Fibroblast of skin of right biceps (primary cell): Measurements from ENCODE around the gene TCN1.
A peak's percentile ranks its signal among the peaks of the same experiment; 100 is the strongest.
"Not testable (repeated sequence)": the region's sequence is repeated elsewhere in the genome, so short reads cannot be mapped to it uniquely, and the experiment has no call there.

Experiments
- DNase-seq: peaks from one replicate; pipeline ENCODE4 v3.0.0-alpha.2; 2013

The TCN1 gene

DNA sequence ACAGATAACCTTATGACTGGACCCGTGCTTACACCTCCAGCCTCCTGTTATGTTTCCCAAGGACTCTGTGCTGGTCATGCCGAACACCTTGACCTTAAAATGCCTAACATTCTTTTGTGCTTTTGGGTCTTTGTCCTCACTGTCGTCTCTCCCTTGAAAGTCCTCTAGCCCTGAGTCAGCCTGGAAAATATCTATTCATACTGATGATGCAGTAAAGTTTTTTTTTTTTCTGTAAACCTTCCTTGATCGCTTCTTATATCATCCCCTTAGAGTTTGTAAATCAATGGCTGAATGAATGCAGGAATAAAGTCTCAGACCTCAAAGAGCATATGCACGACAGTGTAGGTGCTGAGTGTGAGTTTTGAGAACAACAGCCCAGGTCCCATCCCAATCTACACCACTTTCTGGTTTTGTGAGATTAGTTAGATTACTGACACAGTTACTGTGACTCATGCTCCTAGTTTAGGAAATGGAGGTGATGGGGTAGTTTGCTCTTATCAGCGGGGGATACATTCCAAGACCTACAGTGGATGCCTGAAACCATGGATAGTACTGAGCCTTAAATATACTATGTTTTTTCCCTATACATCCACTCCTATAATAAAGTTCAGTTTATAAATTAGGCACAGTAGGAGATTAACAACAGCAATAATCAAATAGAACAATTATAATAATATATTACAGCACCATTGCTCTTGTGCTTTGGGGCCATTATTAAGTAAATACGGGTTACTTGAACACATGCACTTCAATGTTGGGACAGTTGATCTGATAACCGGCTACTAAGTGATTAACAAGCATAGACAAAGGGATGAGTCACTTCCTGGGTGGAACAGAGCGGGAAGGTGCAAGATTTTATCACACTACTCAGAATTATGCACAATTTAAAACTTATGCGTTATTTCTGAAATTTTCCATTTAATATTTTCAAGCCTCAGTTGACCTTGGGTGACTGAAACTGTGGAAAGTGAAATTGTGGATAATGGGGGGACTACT, 8.6 kb downstream of the TCN1 start:
- DNase-seq: no peak

DNA sequence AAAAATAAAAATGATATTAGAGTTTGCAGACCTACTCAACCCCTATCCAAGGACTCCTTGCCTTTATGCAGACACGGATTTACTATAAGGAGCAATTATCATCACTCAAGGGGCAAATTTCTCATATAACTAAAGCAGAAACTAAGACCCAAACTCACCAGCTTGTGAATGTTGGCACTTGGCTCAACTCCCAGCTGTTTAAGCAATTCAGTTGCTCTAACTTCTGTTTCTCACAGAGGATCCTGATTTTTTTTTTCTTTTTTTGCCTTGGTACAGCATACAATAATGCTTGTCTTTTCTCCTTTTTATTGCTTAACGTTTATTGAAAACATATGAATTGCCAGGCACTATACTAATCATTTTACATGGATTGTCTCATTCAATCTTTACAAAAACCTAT, 11.4 kb downstream of the TCN1 start:
- DNase-seq: no peak

DNA sequence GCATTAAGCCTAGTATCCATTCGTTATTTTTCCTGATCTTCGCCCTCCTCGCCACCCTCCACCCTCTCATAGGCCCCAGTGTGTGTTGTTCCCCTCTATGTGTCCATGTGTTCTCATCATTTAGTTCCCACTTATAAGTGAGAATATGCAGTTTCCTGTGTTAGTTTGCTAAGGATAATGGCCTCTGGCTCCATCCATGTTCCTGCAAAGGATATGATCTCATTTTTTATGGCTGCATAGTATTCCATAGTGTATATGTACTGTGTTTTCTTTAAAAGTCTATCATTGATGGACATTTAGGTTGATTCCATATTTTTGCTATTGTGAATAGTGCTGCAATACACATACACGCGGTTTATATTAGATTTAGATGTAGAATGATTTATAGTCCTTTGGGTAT, 14.9 kb downstream of the TCN1 start:
- DNase-seq: not testable (repeated sequence)

DNA sequence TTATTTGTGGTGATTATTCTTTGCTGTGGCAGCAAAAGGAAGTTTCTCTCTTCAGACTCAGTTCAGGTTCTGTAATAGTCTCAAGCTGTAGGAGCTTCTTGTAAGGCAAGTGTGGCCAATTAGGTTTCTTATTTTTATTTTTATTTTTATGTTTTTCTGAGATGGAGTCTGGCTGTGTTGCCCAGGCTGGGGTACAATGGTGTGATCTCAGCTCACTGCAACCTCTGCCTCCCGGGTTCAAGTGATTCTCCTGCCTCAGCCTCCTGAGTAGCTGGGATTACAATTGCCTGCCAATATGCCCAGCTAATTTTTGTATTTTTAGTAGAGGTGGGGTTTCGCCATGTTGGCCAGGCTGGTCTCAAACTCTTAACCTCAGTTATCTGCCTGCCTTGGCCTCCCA, 16.7 kb downstream of the TCN1 start:
- DNase-seq: not testable (repeated sequence)

DNA sequence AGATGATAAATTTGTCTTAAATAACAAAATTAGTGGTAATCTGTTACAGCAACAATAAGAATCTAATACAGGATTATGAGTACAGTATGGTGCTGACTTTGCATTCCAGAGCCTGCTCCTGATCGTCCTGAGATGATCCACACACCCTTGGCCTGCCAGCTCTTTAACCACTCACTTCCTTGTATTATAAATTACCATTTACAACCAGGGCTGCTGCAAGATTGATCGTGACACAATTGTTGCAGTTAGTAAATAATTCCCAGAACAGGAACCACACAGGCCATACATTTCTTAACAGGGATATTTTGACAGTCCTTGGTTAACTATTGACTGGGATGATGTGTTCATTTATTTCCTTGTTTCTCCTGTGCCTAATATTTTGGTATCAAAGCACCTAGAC, 17.2 kb downstream of the TCN1 start:
- no peak for DNase-seq

DNA sequence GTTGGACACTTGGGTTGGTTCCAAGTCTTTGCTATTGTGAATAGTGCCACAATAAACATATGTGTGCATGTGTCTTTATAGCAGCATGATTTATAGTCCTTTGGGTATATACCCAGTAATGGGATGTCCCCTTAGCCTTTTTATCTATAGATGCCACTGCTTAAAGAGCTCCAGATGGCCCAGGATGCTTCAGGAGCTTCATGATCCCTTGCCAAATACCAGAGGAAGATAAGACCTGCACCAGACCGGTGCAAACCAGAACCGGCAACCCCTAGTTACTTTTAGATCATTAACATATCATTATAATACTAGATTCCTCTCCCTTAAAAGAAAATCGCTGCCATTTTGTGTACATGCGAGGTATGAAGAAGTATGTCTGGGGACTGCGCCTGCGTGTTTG, 17.8 kb downstream of the TCN1 start:
- not testable (repeated sequence) for DNase-seq

DNA sequence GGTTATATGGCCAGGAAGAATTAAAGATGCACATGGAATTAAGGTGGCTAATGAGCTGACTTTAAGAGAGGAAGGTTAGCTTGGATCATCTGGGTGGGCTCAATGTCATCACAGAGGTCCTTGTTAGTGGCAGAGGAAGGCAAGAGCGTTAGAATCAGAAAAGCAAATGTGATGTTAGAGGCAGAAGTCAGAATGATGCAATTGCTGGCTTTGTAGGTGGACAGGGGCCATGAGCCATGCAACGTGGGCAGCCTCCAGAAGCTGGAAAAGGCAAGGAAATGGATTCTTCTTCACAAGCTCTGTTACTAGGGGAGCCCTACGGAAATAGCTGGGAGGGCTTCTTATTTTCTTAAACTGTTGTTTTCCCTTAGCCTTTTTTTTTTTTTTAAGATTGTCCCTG, 18.7 kb downstream of the TCN1 start:
- DNase-seq: no peak

DNA sequence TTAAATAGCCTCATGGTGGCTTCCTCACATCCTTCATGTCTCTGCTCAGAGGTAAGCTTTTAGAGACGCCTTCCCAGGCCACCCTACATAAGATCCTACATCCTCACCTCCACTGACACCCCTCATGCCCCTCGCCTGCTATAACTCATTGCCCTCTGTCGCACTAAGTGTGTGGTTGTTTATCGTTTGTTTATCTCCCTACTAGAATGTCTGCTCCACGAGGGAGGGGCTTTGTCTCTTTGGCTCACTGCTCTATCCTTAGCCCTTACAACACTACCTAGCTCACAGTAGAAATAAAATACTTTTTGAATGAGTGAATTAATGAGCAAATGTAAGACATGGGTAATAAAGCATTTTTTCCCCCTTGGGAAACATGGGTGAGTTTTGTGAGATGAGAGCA, 19.7 kb downstream of the TCN1 start:
- no peak for DNase-seq

DNA sequence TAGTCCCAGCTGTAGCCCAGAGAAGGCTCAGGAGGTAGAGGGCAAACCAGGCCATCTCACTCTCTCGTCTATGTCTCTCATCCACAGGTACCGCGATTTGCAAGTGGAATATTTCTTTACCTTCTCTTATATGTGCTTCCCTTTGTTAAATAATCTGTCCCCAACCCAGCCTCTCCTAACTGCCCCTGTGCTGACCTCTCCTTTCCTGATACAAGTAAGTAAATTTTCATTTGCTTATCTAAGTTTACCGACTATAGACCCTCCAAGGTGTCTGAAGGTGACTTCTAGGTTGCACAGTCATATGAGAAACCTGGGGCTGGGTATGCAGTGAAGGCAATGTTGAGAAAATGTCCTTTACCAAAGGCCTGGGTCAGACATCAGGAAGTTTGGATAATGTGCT, 20.9 kb downstream of the TCN1 start, which contains the start of gene CBLIF:
Gene CBLIF, minus strand, starts transcription at position 101 of the 400 bp plus-strand sequence. Its CDS starts 46 bp downstream, at position 55.
- DNase-seq: no peak

DNA sequence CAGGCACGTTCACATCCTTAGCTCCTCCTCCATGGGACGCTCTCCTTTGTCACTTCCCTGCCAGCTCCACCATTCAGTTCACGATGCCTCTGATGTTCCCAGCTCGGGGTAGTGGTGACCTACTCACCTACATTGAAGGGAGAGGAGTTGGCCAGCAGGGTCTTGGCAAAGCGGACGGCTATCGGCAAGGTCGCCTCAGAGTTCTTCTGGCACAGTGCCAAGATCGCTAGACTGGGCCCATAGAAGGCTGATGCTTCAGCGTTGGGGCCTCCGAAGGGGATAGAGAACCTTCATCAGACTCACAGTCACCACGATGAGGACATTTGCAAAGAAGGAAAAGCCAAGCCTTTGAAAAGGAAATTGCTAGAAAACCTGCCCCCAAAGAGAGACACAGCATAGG, 24.0 kb downstream of the TCN1 start:
- DNase-seq: no peak

DNA sequence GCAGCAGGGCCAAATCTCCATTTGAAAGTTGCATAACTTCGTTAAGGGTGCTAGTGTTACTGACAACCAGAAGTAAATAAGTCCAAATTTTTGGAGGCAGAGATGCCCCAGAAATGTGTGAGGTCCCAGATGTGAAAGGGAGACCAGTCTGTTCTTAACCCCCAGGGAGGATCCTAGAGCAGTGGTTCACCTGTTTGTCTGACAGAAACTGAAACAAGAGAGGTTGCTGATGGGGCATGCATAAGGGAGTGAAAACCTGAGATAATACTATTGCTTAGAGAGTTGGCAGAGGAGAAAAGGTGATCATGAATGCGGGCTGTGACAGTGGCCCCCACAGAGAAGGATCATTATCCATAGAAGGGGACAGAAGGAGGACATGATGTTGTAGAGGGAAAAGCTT, 24.8 kb downstream of the TCN1 start:
- DNase-seq: no peak

DNA sequence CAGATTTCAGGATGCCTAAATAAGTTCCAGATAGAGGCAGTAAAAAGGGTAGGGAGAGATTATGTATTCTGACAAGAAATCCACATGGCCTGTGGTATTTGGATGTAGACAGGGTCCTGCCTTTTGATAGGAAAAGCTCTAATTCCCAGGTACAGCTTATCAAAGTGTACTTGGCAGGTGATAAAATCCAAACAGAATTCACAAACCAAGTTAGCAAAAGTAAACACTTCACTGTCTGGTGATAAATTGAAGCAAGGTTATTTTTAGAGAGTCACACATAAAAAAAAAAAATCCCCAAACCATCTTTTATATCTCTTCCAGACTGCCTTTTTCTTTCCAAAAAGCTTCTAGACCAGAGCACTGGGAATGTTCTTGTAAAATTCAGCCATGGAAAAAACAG, 26.7 kb downstream of the TCN1 start:
- no peak for DNase-seq

DNA sequence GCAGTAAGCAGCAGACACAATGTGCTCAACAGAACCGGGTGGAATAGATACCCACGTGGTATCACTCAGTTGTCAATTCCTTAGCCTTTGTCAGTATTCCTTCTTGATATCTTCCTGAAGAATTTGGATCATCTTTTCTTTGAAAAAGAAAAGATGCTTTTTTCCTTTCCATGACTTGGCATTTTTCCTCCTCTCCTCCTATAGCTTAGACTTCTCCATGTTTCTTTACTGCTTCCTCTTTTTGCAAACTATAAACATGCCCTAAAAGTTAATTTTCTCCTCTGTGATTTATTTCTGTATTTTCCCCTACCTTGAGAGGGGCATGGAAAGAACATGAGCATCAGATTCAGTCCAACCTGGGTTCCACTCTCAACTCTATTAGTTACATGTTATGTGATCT, 32.7 kb downstream of the TCN1 start:
- DNase-seq: no peak

DNA sequence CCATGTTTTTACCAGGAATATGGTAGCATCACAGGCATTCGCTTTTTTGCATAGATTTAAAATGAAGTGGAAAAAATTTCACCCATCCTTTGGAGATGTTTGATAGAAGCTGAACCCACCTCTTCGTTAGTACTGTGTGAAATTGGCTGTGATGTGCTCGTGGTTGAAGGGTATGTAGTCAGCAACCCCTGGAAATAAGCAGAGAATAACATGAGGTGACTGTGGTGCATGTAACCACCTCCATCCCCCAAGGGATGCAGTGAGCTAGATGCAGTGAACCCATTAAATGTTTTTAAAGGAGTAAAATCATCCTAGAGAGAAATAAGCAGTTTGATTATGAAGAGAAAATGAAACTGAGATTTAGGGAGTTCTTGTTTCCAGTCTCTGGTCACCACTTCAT, 36.9 kb downstream of the TCN1 start:
- no peak for DNase-seq

DNA sequence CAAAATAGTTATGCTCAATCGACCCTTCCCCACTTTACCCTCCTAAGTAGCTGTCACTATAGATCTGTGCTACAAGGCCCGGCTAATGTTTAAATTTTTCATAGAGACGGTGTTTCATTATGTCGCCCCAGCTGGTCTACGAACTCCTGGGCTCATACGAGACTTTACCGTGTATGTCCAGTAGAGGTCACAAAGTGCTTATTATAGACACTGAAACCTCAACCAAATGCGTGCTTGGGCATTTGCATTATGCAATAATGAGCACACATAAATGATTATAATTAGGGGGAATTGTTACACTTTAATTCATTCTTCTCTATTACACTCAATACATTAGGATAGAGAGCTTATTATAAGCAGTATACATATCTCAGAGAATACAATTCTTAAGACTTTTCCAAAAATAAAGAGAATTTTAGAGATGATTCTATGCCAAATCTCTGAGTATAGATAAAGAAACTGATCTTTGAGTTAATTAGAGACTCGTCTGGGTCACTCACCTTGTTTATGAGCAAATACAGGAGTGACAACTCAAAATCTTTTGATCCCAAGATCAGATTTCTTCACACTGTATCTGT, 43.2 kb downstream of the TCN1 start:
- DNase-seq: peak; percentile 23

DNA sequence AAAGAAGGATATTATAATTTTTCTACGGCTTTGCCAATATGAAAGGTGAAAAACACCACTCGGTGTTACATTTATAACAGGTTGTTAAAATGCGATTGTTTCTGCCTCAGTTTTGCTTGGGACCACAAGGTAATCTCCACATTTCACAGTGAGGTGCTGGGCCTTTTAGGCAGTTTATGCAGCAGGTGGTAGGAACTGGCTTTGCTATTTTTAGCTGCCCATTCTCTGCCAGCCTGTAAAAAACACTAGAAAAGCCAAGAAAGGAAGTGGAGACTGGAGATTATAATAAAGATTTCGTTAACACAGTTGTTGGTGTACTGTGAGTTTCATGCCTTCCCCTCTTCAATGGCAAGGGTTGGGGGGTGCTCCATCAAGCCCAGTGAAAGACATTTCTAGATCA, 47.7 kb downstream of the TCN1 start:
- DNase-seq: no peak

DNA sequence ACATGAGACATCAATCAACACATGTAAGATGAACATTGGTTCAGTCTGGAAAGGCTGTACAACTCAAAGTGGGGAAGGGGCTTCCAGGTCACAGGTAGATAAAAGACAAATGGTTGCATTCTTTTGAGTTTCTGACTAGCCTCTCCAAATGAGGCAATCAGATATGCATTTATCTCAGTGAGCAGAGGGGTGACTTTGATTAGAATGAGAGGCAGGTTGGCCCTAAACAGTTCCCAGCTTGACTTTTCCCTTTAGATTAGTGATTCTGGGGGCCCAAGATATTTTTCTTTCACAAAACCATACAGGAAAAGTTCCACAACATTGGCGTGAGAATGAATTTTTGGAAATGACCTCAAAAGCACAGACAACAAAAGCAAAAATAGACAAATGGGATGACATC, 49.9 kb downstream of the TCN1 start:
- not testable (repeated sequence) for DNase-seq

DNA sequence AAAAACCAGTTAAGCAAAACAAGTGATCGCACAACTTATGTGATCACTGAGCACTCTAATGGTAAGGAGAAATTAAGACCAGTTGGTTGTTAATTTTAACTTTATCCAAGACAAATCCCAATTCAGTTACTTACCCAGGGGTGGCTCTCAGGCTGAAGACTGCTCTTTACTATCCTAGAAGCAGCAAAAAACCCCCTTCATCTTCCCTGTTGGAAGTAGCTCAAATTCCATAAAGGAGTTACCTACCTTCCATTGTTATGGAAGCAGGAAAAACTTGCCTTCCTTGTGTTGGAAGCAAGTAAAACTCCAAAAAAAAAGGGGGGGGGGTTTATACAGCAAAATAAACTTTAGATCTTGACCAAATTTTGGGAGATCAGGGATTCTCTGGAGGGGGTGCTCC, 50.5 kb downstream of the TCN1 start:
- DNase-seq: no peak

DNA sequence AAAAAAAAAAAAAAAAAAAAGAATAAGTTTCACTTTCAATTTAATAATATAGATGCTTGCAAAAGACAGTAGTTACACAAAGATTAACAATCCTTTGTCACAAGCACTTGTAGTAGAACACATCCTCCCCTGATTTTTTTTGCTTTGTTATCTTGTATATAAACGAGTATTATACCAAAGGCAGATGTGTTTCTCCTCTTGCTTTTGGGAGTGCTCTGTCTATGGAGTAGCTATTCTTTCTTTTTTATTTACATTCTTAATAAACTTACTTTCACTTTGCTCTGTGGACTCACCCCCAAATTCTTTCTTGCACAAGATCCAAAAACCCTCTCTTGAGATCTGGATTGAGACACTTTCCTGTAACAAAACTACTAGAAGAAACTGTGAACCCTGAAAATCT, 52.3 kb downstream of the TCN1 start:
- no peak for DNase-seq

DNA sequence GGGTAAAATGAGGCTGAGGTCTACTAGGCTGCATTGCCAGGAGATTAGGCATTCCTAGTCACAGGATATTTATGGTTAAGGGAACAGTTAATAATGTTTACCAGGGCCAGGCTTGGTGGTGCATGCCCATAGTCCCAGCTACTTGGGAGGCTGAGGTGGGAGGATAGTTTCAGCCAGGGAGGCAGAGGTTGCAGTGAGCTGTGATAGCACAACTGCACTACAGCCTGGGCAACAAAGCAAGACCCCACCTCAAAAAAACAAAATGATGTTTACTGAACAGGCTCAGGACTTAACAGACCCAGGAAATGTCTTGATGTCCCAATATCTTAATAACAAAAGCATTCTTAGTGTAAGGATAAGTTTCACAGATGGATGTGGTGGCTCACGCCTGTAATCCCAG, 52.9 kb downstream of the TCN1 start:
- no peak for DNase-seq

DNA sequence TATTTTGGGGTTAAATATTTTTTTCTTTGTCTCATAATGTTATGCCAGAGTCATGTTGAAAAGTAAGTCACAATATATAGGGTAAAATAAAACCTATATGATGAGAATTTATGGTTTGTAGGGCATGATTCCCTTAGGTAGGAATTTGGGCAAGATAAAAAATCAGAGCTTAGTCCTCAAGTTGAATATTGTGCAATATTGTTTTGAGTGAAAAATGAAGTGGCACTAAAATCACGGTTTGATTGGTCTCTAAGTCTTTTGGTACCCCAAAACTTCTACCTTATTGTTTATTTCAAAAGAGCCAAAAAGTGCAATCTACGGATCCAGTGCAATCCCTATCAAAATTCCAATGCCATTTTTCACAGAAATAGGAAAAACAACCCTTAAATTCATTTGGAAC, 54.1 kb downstream of the TCN1 start:
- DNase-seq: no peak

DNA sequence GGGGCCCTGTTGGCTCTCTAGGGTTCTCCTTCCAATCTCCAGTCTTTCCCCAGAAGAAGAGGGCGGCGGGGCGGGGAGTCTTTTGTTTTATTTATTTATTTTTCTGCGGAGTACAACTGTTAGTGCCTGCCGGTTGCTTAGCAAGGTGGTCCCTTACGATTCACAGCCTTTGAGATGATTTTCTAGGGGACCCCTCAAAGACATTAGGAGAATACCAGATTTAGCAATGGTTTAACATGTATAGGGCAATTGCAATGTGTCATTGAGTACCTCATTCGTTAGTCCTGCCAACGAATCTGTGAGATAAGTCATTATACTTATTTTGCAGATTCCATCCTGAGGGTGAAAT, 55.4 kb downstream of the TCN1 start:
- no peak for DNase-seq

DNA sequence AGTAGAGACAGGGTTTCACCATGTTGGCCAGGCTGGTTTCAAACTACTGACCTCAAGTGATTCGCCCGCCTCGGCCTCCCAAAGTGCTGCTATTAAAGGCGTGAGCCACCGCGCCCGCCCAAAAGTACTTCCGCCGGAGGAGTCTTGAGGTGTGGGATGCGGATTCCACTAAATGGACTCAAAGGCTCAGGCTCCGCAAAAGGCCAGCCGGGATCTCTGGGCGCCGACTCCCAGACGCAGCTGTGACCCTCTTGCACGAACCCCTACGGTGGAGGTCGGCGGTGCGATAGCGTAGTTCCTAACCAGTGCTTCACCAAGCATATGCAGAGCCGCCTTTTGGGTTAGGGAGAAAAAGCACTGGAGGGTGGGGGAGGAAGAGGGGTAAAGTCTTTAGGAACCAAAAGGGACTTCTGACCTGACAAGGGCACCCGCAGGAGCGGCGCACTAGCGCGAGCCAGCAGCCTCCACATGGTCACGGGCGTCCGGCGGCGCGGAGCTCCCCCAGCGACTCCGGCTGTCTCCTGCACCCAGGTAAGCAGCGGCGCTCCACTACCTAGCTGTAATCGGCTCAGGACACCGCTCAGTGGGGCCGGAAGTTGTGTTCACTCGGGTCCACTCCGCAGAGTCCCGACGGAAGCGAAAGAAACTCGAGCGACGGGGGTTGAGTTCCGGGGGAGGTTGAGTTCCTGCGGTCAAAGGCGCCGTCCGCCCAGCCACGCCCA, 55.9 kb downstream of the TCN1 start, which contains the start of gene MRPL16:
Gene MRPL16, minus strand, starts transcription at position 590 of the 722 bp plus-strand sequence. Its CDS starts 120 bp downstream, at position 470.
- peak; percentile 89 for DNase-seq
